ENCODE data around the gene PTGER3.

The PTGER3 gene

GRCh38 chr1:71049951-71050598, 2.5 kb upstream of the PTGER3 start:
- no peak for DNase-seq (ENCODE audit: low read depth)

GRCh38 chr1:71046891-71047634, 553 bp downstream of the PTGER3 start:
- no peak for DNase-seq (ENCODE audit: low read depth)

- no peak for DNase-seq (ENCODE audit: low read depth)
These were observed 2.1 kb downstream of the PTGER3 start for GRCh38 chr1:71045463-71046028.

- no peak for DNase-seq (ENCODE audit: low read depth)
These were observed 2.8 kb downstream of the PTGER3 start for GRCh38 chr1:71044833-71045232.

GRCh38 chr1:71043065-71043464, 4.6 kb downstream of the PTGER3 start:
- no peak for DNase-seq (ENCODE audit: low read depth)

- no peak for DNase-seq (ENCODE audit: low read depth)
These were observed 5.8 kb downstream of the PTGER3 start for GRCh38 chr1:71041806-71042205.

- no peak for DNase-seq (ENCODE audit: low read depth)
These were observed 7.9 kb downstream of the PTGER3 start for GRCh38 chr1:71039661-71040262.

- DNase-seq (ENCODE audit: low read depth), result no peak
These were observed 8.7 kb downstream of the PTGER3 start for GRCh38 chr1:71038942-71039341.

GRCh38 chr1:71037829-71038620, 9.6 kb downstream of the PTGER3 start:
- no peak for DNase-seq (ENCODE audit: low read depth)

- no peak for DNase-seq (ENCODE audit: low read depth)
These were observed 10.6 kb downstream of the PTGER3 start for GRCh38 chr1:71037066-71037465.

- no peak for DNase-seq (ENCODE audit: low read depth)
These were observed 14.5 kb downstream of the PTGER3 start for GRCh38 chr1:71033136-71033535.

- DNase-seq (ENCODE audit: low read depth), result no peak
These were observed 16.2 kb downstream of the PTGER3 start for GRCh38 chr1:71031426-71031825.

- DNase-seq (ENCODE audit: low read depth), result no peak
These were observed 17.6 kb downstream of the PTGER3 start for GRCh38 chr1:71030026-71030425.

- DNase-seq (ENCODE audit: low read depth), result no peak
These were observed 18.6 kb downstream of the PTGER3 start for GRCh38 chr1:71028981-71029380.

GRCh38 chr1:71027991-71028390, 19.6 kb downstream of the PTGER3 start:
- no peak for DNase-seq (ENCODE audit: low read depth)

- DNase-seq (ENCODE audit: low read depth), result no peak
These were observed 21.5 kb downstream of the PTGER3 start for GRCh38 chr1:71026093-71026492.

GRCh38 chr1:71023515-71023914, 24.1 kb downstream of the PTGER3 start:
- no peak for DNase-seq (ENCODE audit: low read depth)

- DNase-seq (ENCODE audit: low read depth), result no peak
These were observed 28.2 kb downstream of the PTGER3 start for GRCh38 chr1:71019233-71019969.

- no peak for DNase-seq (ENCODE audit: low read depth)
These were observed 28.8 kb downstream of the PTGER3 start for GRCh38 chr1:71018791-71019190.

- DNase-seq (ENCODE audit: low read depth), result no peak
These were observed 31.9 kb downstream of the PTGER3 start for GRCh38 chr1:71015745-71016144.

- no peak for DNase-seq (ENCODE audit: low read depth)
These were observed 33.4 kb downstream of the PTGER3 start for GRCh38 chr1:71014178-71014579.

Data from stimulated activated CD8-positive, alpha-beta memory T cell treated with anti-CD3 and anti-CD28 coated beads, Interleukin-7, amount 100 ng/mL, for 24 hours (primary cell).